WTC11 (cell line): ENCODE data around the gene TMEM59L. TPM values are rescaled to one million over a fixed set of nuclear protein-coding genes. Genes with fewer than 3 reads are reported as not detected.

Experiments
- ATAC-seq: fragments of 200-7000 bp; cut with Tn5 transposase; 2 replicates; pipeline ENCODE4 v1.10.0; 2021; ENCODE audit warnings: mild to moderate bottlenecking, moderate library complexity
- CTCF ChIA-PET: fragments of 300-600 bp; sonication (Branson Sonifier 250); formaldehyde crosslinking; loops from one replicate; lab custom pipeline; 2021; ENCODE audit warnings: antibody characterized with exemption; lab: Charles Lee
- POLR2A ChIA-PET: fragments of 350-600 bp; sonication (Branson Sonifier 250); formaldehyde crosslinking; loops from one replicate; lab custom pipeline; 2021; ENCODE audit warnings: antibody characterized with exemption; lab: Charles Lee
- DNase-seq: peaks from one replicate; pipeline ENCODE4 v3.0.0; 2021; ENCODE audit warnings: low spot score
- H3K27ac Mint-ChIP-seq: 2 replicates; pipeline ENCODE4 v1.8.0; 2021; ENCODE audit warnings: mixed read lengths
- H3K27me3 Mint-ChIP-seq: 2 replicates; pipeline ENCODE4 v1.8.0; 2021; ENCODE audit warnings: low read depth, mild to moderate bottlenecking, moderate library complexity, mixed read lengths
- H3K36me3 Mint-ChIP-seq: 2 replicates; pipeline ENCODE4 v1.8.0; 2021; ENCODE audit warnings: mixed read lengths
- H3K4me1 Mint-ChIP-seq: 2 replicates; pipeline ENCODE4 v1.8.0; 2022; ENCODE audit warnings: mixed read lengths
- H3K4me3 Mint-ChIP-seq: 2 replicates; pipeline ENCODE4 v1.8.0; 2021; ENCODE audit warnings: mild to moderate bottlenecking, moderate library complexity, mixed read lengths
- H3K9me3 Mint-ChIP-seq: 2 replicates; pipeline ENCODE4 v1.8.0; 2021; ENCODE audit warnings: mixed read lengths
- AFF4 ChIP-seq: sonication (generic); formaldehyde crosslinking; IDR thresholded peaks from 2 replicates; pipeline ENCODE4 v1.8.1; 2023; ENCODE audit warnings: mild to moderate bottlenecking, missing genetic modification reagents, borderline replicate concordance
- CBFB ChIP-seq: sonication (generic); formaldehyde crosslinking; IDR thresholded peaks from 2 replicates; pipeline ENCODE4 v1.8.1; 2022; ENCODE audit warnings: mild to moderate bottlenecking, low read depth, missing genetic modification reagents
- E2F4 ChIP-seq: sonication (generic); formaldehyde crosslinking; IDR thresholded peaks from 2 replicates; pipeline ENCODE4 v1.8.1; 2022; ENCODE audit warnings: low read depth, mild to moderate bottlenecking, moderate library complexity, missing genetic modification reagents, borderline replicate concordance
- EMX1 ChIP-seq: fragments of 250-450 bp; sonication (Bioruptor Pico); IDR thresholded peaks from 2 replicates; pipeline ENCODE4 v1.8.0; 2021; ENCODE audit warnings: mild to moderate bottlenecking
- GABPB1 ChIP-seq: sonication (generic); formaldehyde crosslinking; IDR thresholded peaks from 2 replicates; pipeline ENCODE4 v1.8.1; 2023; ENCODE audit warnings: mild to moderate bottlenecking, missing genetic modification reagents
- GTF2I ChIP-seq: fragments of 250-450 bp; sonication (Bioruptor Pico); conservative IDR thresholded peaks from 2 replicates; pipeline ENCODE4 v1.4.0; 2021; ENCODE audit warnings: mild to moderate bottlenecking
- HMGA2 ChIP-seq: fragments of 250-450 bp; sonication (Bioruptor Pico); IDR thresholded peaks from 2 replicates; pipeline ENCODE4 v1.4.0; 2021; ENCODE audit warnings: mild to moderate bottlenecking, moderate library complexity
- HMGXB4 ChIP-seq: sonication (generic); formaldehyde crosslinking; IDR thresholded peaks from 2 replicates; pipeline ENCODE4 v1.8.1; 2023; ENCODE audit warnings: mild to moderate bottlenecking, moderate library complexity, missing genetic modification reagents
- JUN ChIP-seq: sonication (generic); formaldehyde crosslinking; IDR thresholded peaks from 2 replicates; pipeline ENCODE4 v1.8.0; 2023; ENCODE audit warnings: mild to moderate bottlenecking, missing genetic modification reagents
- KAT7 ChIP-seq: sonication (generic); formaldehyde crosslinking; IDR thresholded peaks from 2 replicates; pipeline ENCODE4 v1.8.1; 2023; ENCODE audit warnings: missing genetic modification reagents, mild to moderate bottlenecking, borderline replicate concordance
- SOX15 ChIP-seq: fragments of 250-450 bp; sonication (Bioruptor Pico); IDR thresholded peaks from 2 replicates; pipeline ENCODE4 v1.9.0; 2021; ENCODE audit warnings: mild to moderate bottlenecking
- TEAD4 ChIP-seq: sonication (generic); formaldehyde crosslinking; IDR thresholded peaks from 2 replicates; pipeline ENCODE4 v1.8.0; 2022; ENCODE audit warnings: mild to moderate bottlenecking, missing genetic modification reagents
- ZMAT4 ChIP-seq: fragments of 250-450 bp; sonication (Bioruptor Pico); IDR thresholded peaks from 2 replicates; pipeline ENCODE4 v1.9.0; 2021; ENCODE audit warnings: mild to moderate bottlenecking
- ZNF121 ChIP-seq: sonication (generic); formaldehyde crosslinking; IDR thresholded peaks from 2 replicates; pipeline ENCODE4 v1.8.0; 2023; ENCODE audit warnings: missing genetic modification reagents
- ZNF232 ChIP-seq: sonication (generic); formaldehyde crosslinking; IDR thresholded peaks from 2 replicates; pipeline ENCODE4 v1.8.0; 2022; ENCODE audit warnings: mild to moderate bottlenecking, missing genetic modification reagents
- ZNF317 ChIP-seq: sonication (generic); formaldehyde crosslinking; IDR thresholded peaks from 2 replicates; pipeline ENCODE4 v1.8.1; 2023; ENCODE audit warnings: low read depth, mild to moderate bottlenecking, moderate library complexity, missing genetic modification reagents, borderline replicate concordance
- ZNF532 ChIP-seq: fragments of 250-450 bp; sonication (Bioruptor Pico); IDR thresholded peaks from 2 replicates; pipeline ENCODE4 v1.9.0; 2021; ENCODE audit warnings: mild to moderate bottlenecking, borderline replicate concordance
- ZSCAN18 ChIP-seq: fragments of 250-450 bp; sonication (Bioruptor Pico); IDR thresholded peaks from 2 replicates; pipeline ENCODE4 v2.1.2; 2022; ENCODE audit warnings: mild to moderate bottlenecking, moderate library complexity
- total RNA-seq: library from RNA; stranded (reverse); gene quantifications from 3 replicates; pipeline ENCODE4 v1.2.3, GENCODE V29; 2021

Gene TMEM59L
- total RNA-seq, 1 experiment from 2014 or later = 14.8 TPM

GRCh38 chr19:18568367-18568766 is 44.3 kb upstream of the TMEM59L start:
- H3K27me3 Mint-ChIP-seq = no peaks in the 10 kb centered on the region
- H3K36me3 Mint-ChIP-seq = peaks cover 62% of the 10 kb centered on the region
- H3K4me3 Mint-ChIP-seq = no peak overlapping the region
- POLR2A ChIA-PET = no interaction called here
- H3K27ac Mint-ChIP-seq = no peak overlapping the region
- DNase-seq = no peak
- CTCF ChIA-PET = no interaction called here
- H3K4me1 Mint-ChIP-seq = peaks cover 14% of the 10 kb centered on the region
- no peak for ATAC-seq
- TF ChIP-seq TEAD4 (CRISPR knock-in tag) (no peak), AFF4 (CRISPR knock-in tag) (no peak), ZNF532 (CRISPR knock-in tag) (no peak), GTF2I (CRISPR knock-in tag) (no peak), SOX15 (no peak), ZSCAN18 (CRISPR knock-in tag) (no peak), EMX1 (CRISPR knock-in tag) (no peak), HMGA2 (CRISPR knock-in tag) (no peak), CBFB (CRISPR knock-in tag) (no peak), KAT7 (CRISPR knock-in tag) (no peak), ZNF232 (CRISPR knock-in tag) (no peak), ZNF121 (CRISPR knock-in tag) (no peak), GABPB1 (CRISPR knock-in tag) (no peak), ZNF317 (CRISPR knock-in tag) (no peak), JUN (no peak), ZMAT4 (CRISPR knock-in tag) (no peak), E2F4 (no peak), HMGXB4 (CRISPR knock-in tag) (no peak)
- H3K9me3 Mint-ChIP-seq = no peaks in the 10 kb centered on the region
